Stimulated activated CD4-positive, alpha-beta T cell treated with anti-CD3 and anti-CD28 coated beads, Interleukin-2, amount 100 ng/mL, for 24 hours (primary cell): ENCODE data around the gene GSK3B.
"Not testable (repeated sequence)": the region's sequence is repeated elsewhere in the genome, so short reads cannot be mapped to it uniquely, and the experiment has no call there.

Experiments
- DNase-seq, 2 donors: peaks; one replicate each; pipeline ENCODE4 v3.0.0-alpha.2; 2020

Gene GSK3B

GRCh38 chr3:120095226-120095978 lies 1.2 kb upstream of the GSK3B start:
- peak; percentile 85 to 88 for DNase-seq

- peak in 1 of 2 donors; percentile 99 for DNase-seq
Observed at GRCh38 chr3:120094776-120095225, 554 bp upstream of the GSK3B start.

- peak; percentile 27 to 28 for DNase-seq
Observed at GRCh38 chr3:120093119-120093910, 932 bp downstream of the GSK3B start.

DNA sequence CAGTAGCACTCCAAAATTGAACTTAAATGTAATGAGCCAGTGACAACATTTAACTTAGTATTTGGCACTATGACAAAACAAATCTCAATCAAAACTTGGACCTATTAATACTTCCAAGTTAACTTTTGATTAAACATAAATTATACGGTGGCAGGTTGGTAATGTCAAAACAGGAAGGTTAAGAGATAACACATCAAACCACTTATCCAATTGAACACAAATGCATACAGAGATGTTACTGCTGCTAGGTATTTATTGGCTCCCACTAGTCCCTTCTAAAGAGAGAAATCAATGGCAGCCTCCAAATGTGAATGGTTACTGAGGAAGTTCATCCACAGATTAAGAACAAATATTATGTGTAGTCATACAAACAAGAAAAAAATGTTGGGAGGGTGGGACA lies 1.8 kb downstream of the GSK3B start:
- DNase-seq: no peak

GRCh38 chr3:120090422-120090821 lies 3.8 kb downstream of the GSK3B start:
- no peak for DNase-seq

DNA sequence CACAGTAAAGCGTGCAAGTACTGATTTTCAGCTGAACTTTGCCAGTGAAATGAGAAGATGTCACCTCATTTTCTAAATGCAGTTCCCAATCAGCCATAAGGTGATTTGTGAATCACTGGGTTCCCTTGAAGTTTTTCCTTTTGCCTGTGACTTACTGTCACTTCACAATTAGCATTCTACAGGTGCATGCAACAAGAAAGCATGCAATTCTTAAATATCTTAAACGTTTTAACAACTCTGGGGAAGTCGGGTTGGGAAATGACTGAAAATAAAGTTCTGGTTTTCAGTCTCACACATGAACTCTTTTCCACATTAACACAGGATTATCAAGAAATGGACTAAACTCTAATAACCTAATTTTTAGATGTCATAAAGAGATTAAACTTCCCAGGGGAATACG lies 5.2 kb downstream of the GSK3B start:
- DNase-seq: no peak

DNA sequence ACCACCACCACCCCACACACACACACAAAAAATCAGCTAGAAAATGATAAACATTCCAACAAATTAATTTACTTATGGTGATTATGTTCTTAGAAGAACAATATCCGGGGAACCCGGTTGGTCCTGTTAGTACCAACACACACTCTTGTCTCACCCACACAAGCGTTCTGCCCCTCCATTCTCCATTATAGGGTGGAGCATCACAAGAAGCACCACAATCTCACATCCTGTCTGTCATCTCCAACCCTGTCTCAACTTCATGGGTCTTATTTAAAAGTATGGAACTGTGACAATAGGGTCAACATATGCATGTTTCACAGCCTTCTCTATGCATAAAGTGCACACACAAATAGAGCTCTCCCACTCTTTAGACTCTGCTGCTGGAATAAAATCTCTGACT lies 5.6 kb downstream of the GSK3B start:
- DNase-seq: no peak

- no peak for DNase-seq
Observed at GRCh38 chr3:120081719-120082118, 12.5 kb downstream of the GSK3B start.

DNA sequence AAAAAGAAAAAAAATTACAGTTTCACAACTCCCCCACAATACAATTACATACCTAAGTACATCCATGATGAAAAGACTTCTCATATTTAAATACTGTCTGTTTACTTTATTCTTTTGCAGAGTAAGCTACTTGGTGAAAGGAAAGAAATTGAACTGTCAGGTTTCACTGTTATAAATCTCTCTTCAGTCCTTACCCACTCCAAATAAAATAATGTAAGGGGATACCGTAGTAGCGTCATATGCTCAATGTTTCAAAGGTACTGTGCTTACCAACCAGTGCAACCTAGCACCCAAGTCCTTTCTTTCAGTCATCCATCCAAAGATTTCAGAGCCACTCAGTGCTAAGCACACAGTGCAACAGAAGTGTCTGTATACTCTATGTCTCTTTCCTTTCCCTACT lies 13.4 kb downstream of the GSK3B start:
- DNase-seq: no peak

GRCh38 chr3:120077731-120078130 lies 16.5 kb downstream of the GSK3B start:
- DNase-seq: no peak

DNA sequence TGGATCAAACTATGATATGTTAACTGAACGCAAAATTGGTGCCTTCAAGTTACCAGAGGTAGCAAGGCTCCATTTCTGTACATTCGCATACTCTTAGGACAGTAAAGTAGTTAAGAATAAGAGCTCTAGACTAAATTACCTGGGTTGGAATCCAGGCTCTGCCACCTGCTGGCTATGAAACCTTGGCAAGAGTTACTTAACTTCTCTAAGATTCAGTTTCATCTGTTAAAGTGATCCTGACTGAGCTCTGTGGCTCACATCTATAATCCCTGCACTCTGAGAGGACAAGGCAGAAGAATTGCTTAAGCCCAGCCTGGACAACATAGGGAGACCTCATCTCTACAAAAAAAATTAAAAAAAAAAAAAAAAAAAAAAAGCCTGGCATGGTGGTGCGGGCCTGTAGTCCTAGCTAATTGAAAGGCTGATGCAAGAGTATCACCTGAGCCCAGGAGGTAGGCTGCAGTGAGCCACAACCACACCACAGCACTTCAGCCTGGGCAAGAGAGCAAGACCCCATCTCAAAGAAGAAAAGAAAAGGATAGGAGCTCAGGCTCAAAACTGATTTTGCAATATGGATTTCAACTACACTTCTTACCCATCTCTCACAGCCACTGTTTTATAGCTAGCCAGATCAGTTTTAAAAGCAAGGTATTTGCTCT lies 21.3 kb downstream of the GSK3B start:
- no peak for DNase-seq

- DNase-seq: no peak
Observed at GRCh38 chr3:120071259-120071658, 23.0 kb downstream of the GSK3B start.

DNA sequence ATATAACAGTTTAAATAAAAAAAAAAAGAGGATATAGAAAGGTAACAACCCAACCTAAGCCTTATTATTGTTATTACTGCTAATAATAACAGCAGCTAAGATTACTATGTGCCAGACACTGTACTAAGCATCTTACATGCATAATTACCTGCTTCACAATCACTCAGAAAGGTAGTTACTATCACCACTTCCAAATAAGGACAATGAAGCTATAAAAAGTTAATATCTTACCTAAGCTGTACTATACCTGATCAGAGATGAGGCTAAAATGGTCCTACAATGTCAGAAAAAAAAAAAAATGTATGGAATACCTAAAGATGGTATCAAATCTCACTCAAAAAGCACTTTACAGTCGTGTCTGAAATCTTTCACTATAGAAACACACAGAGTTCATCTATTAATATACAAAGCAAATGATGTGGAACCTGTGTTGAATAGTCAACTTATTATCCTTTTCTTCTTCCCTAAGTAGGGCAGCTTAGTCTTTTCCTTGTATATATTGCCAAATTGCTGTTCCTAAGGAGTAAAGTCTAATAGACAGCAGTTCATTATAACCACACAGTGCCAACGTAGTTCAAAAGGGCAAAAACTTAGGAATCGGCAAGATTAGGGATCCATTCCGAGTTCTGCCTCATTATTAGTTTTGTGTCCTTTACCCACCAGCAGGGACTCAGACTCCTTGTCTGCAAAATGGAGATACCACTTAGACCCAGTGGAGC lies 23.8 kb downstream of the GSK3B start:
- no peak for DNase-seq

DNA sequence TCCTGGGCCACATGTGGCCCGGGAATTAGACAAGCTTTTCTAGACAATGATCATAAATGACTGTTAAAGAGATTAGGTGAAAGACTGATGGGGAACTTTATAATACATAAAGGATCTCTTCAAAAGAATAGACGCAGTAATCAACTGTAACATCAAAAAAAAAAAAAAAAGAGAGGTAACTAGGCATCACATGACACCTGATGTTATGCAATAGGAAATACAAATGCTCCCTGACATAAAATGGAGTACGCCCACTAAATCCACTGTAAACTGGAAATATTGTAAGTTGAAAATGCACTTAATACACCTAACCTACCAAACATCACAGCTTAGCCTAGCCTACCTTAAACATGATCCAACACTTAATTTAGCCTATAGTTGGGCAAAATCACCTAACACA lies 27.2 kb downstream of the GSK3B start:
- no peak for DNase-seq

GRCh38 chr3:120066634-120067033 lies 27.6 kb downstream of the GSK3B start:
- DNase-seq: no peak

- no peak for DNase-seq
Observed at GRCh38 chr3:120064641-120065040, 29.6 kb downstream of the GSK3B start.

DNA sequence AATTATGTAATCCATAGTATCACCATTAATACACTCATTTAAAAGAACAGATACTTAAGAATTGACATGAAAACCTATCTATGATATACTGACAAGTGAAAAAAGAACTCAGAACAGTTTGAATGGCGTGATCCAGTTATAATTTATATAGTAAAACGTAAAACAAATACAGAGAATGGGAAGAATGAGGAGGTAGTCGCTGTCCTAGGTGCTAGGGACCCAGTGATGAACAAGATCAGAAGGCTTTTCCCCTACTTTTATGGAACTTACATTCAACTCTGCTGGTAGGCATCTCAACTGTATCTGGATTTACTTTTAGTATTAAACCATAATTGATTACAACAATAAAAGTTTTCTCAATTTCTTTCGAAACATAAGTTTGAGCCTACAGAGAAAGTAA lies 31.8 kb downstream of the GSK3B start:
- no peak for DNase-seq

- DNase-seq: no peak
Observed at GRCh38 chr3:120059081-120059864, 35.0 kb downstream of the GSK3B start.

- DNase-seq: no peak
Observed at GRCh38 chr3:120057626-120058025, 36.6 kb downstream of the GSK3B start.

- no peak for DNase-seq
Observed at GRCh38 chr3:120057029-120057428, 37.2 kb downstream of the GSK3B start.

DNA sequence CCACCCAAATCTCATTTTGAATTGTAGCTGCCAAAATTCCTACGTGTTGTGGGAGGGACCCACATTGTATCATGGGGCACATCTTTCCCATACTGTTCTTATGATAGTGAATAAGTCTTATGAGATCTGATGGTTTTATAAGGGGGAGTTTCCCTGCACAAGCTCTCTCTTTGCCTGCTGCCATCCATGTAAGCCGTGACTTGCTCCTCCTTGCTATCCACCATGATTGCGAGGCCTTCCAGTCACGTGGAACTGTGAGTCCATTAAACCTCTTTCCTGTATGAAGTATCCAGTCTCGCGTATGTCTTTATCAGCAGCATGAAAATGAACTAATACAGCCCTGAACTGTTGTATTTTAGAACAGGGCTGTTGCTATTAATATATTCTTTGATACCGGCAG lies 40.6 kb downstream of the GSK3B start:
- not testable (repeated sequence) for DNase-seq

DNA sequence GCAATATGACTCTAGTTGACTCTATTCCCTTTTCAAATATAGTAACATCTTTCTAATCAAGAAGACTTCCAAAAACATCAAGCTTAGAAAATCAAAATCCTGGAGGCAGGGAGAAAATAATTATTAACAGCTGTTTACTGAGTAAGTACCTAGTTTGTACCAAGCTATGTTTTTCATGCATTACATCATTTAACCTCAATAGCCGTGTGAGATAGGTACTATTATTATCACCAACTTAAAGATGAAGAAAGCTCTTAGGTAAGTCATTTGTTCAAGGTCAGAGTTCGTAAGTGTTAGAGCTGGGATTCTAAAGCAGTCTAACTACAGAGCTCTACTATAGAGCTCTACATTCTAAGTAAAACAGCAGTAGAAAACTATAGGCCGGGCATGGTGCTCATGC lies 41.6 kb downstream of the GSK3B start:
- DNase-seq: no peak
